Femur (tissue), 1 donor: ENCODE results near the gene HEPN1.
"Not testable (repeated sequence)": the region's sequence is repeated elsewhere in the genome, so short reads cannot be mapped to it uniquely, and the experiment has no call there.

Experiments used
- DNase-seq: peaks from one replicate; pipeline ENCODE4 v3.0.0-alpha.2; 2017

The HEPN1 gene

GRCh38 chr11:124944565-124944964 lies 25.5 kb downstream of the HEPN1 start:
- DNase-seq: no peak

- DNase-seq: no peak
These were observed 26.8 kb downstream of the HEPN1 start for GRCh38 chr11:124945826-124946225.

GRCh38 chr11:124946735-124947141 lies 27.7 kb downstream of the HEPN1 start:
- no peak for DNase-seq

- no peak for DNase-seq
These were observed 31.7 kb downstream of the HEPN1 start for GRCh38 chr11:124950601-124951330.

GRCh38 chr11:124951341-124951740 lies 32.3 kb downstream of the HEPN1 start:
- no peak for DNase-seq

GRCh38 chr11:124953753-124954589 lies 34.9 kb downstream of the HEPN1 start, which contains the start of gene CCDC15:
Gene CCDC15, plus strand, starts transcription at chr11:124954202. Its CDS starts 531 bp downstream, at chr11:124954733.
- peak; percentile 99 for DNase-seq

GRCh38 chr11:124954590-124954955 lies 35.5 kb downstream of the HEPN1 start:
- DNase-seq: no peak

- DNase-seq: no peak
These were observed 36.0 kb downstream of the HEPN1 start for GRCh38 chr11:124955035-124955434.

- DNase-seq: no peak
These were observed 43.0 kb downstream of the HEPN1 start for GRCh38 chr11:124961972-124962609.

- DNase-seq: not testable (repeated sequence)
These were observed 49.1 kb downstream of the HEPN1 start for GRCh38 chr11:124968197-124968596.
